ENCODE data around the gene FMO1. TPM values are rescaled to one million over a fixed set of nuclear protein-coding genes. Genes with fewer than 3 reads are reported as not detected.

FMO1 gene
- not detected in 2 replicates for total RNA-seq

GRCh38 chr1:171248302-171248701 is at the start of gene FMO1:
Gene FMO1, plus strand, starts transcription at chr1:171248494. Its CDS starts 9,594 bp downstream, at chr1:171258088.

GRCh38 chr1:171313835-171314320 is 65.6 kb downstream of the FMO1 start, which contains the start of gene FMO4:
Gene FMO4, plus strand, starts transcription at chr1:171314183. Its CDS starts 5,643 bp downstream, at chr1:171319826.

Other genes starting within 250 kb of the FMO1 start
- gene FMO3, start 157.6 kb upstream of the FMO1 start, total RNA-seq, result 0.13 TPM in 1 of 2 replicates, not detected in the other
- not detected in 2 replicates for gene FMO2, start 63.2 kb upstream of the FMO1 start, total RNA-seq
- 0.49 and 1.0 TPM in 2 replicates for gene FMO4, start 65.7 kb downstream of the FMO1 start, total RNA-seq
- 66.3 and 69.1 TPM in 2 replicates for gene PRRC2C, start 237.0 kb downstream of the FMO1 start, total RNA-seq

Data from mesangial cell (primary cell).